ENCODE results near the gene ZFP14.
A peak's percentile ranks its signal among the peaks of the same experiment; 100 is the strongest.
"Not testable (repeated sequence)": the region's sequence is repeated elsewhere in the genome, so short reads cannot be mapped to it uniquely, and the experiment has no call there.

ZFP14 gene

DNA sequence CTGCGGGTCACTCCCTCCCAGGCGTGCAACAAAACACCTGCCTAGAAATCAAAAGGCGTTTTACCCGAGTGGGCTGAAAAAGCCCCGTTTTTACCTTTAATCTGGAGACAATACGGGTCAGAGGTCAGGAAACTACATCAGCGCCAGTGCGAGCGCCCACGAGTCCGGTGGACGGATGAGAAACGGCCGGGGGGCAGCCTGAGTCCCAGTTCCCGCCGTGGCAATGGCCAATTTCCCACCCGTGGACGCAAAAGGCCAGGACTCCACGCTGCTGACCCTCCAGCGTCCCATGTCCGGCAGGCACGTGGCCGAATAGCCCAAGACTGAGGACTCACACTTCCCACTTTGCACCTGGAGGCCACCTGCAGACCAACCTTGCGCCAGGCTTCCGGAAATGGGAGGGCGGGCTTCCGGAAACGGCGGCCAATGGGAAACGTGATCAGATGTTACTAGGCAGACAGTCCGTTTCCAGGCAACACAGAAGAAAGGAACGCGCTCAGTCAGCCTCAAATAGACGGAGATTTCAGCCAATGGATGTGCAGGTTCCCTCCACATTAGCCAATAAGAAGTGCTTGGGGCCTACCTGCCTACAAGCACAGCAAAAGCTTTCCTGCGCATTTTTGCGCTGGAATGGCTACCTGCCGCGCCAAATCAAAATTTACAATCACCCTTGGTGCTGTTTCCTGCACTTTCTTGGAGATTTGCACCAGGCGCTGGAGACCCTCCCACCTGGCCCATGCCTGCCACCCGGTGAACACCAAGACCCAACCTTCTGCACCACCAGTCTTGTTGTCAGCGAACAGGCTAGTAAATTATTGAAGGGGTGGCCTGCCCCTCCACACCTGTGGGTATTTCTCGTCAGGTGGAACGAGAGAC, 47.4 kb downstream of the ZFP14 start:
- DNase-seq (ENCODE audit: low read depth in 2 of 2) = peak; percentile 84 to 87

- DNase-seq (ENCODE audit: low read depth in 2 of 2) = no peak
Measured at GRCh38 chr19:36330216-36330615, 48.8 kb downstream of the ZFP14 start.

GRCh38 chr19:36329534-36329933, 49.5 kb downstream of the ZFP14 start:
- not testable (repeated sequence) for DNase-seq (ENCODE audit: low read depth in 2 of 2)

- not testable (repeated sequence) for DNase-seq (ENCODE audit: low read depth in 2 of 2)
Measured at GRCh38 chr19:36326649-36327048, 52.4 kb downstream of the ZFP14 start.

DNA sequence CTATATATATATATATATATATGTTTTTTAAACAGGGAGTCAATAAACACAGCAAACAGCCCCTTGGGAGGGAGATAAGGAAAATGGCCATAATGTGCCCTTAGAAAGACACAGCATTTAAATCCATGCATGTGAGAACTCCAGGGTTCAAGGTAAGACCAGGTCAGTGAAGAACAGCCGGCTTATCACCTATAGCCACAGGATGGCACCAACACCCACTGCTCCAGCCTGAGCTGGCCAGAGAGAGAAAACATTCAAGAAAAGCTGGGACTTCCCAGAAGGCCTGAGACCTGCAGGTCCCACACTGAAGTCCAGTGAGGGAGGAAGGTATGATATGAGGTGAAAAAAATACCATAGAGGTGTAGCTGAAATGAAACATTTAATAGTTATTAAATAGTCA, 63.8 kb downstream of the ZFP14 start:
- DNase-seq (ENCODE audit: low read depth in 2 of 2) = not testable (repeated sequence)

- not testable (repeated sequence) for DNase-seq (ENCODE audit: low read depth in 2 of 2)
Measured at GRCh38 chr19:36314053-36314452, 64.9 kb downstream of the ZFP14 start.

GRCh38 chr19:36311098-36311760, 67.8 kb downstream of the ZFP14 start:
- DNase-seq (ENCODE audit: low read depth in 2 of 2) = not testable (repeated sequence)

DNA sequence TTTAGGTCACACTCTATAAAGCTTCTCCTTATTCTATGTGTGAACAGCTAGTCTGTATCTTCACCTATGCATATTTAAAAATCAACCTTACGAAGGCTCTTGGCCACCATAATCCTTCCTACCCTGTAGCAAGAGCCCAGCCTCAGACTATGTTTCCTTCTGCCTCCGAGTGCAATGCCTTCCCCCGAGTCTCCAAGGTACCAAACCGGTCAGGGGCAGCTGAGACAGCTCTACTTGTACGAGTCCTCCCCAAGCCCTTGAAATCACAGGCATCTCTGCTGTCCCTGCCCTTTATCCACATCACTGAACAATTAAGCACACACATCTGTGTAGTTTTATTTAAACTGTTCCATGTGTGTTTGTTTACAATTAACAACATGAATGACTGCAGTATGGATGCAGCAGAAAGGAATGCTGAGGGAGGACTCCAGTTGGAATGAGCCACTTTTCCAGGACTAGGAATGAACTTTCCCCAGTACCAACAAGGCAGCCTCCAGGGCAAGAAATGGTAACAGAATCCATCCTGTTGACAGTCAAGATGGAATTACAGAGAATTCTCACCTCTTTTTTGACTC, 68.5 kb downstream of the ZFP14 start:
- not testable (repeated sequence) for DNase-seq (ENCODE audit: low read depth in 2 of 2)

- not testable (repeated sequence) for DNase-seq (ENCODE audit: low read depth in 2 of 2)
Measured at GRCh38 chr19:36309759-36310158, 69.2 kb downstream of the ZFP14 start.

GRCh38 chr19:36309309-36309708, 69.7 kb downstream of the ZFP14 start:
- not testable (repeated sequence) for DNase-seq (ENCODE audit: low read depth in 2 of 2)

GRCh38 chr19:36292317-36292716, 86.7 kb downstream of the ZFP14 start:
- not testable (repeated sequence) for DNase-seq (ENCODE audit: low read depth in 2 of 2)

Data from fibroblast of skin of left quadriceps (primary cell).